Left renal pelvis (tissue), 4 donors: ENCODE measurements around the gene EHMT2. TPM values are rescaled to one million over a fixed set of nuclear protein-coding genes. Genes with fewer than 3 reads are reported as not detected.
"Not testable (repeated sequence)": the region's sequence is repeated elsewhere in the genome, so short reads cannot be mapped to it uniquely, and the experiment has no call there.

Experiments
- DNase-seq, 4 donors: peaks; one replicate each; pipeline ENCODE4 v3.0.0-alpha.2; 2013; ENCODE audit warnings: low read depth in 4 of 4, low spot score in 3 of 4
- polyA plus RNA-seq, 4 donors: library from polyadenylated mRNA; unstranded; fragments of 120-200 nt; gene quantifications; one replicate each; pipeline ENCODE4 v1.2.1, GENCODE V29; 2013; ENCODE audit not compliant: insufficient read length in 4 of 4

EHMT2 gene
- 10 to 100 TPM; 69.0 to 99.0 (median 77.6) TPM for polyA plus RNA-seq

GRCh38 chr6:31897612-31898382 is at the start of gene EHMT2:
EHMT2 (minus strand) TSS chr6:31897698; CDS start chr6:31897677, 21 bp downstream.
- no peak for DNase-seq

GRCh38 chr6:31947070-31947675 is 49.7 kb upstream of the EHMT2 start:
- DNase-seq: no peak

- no peak for DNase-seq
These were observed 48.9 kb upstream of the EHMT2 start for GRCh38 chr6:31946370-31946885.

GRCh38 chr6:31945507-31946369 is 48.2 kb upstream of the EHMT2 start, which contains the start of gene CFB:
CFB (plus strand) TSS chr6:31946095; CDS start chr6:31946222, 127 bp downstream.
- no peak for DNase-seq

GRCh38 chr6:31945154-31945506 is 47.6 kb upstream of the EHMT2 start:
- DNase-seq: no peak

- DNase-seq: no peak
These were observed 46.2 kb upstream of the EHMT2 start for GRCh38 chr6:31943742-31944141.

- no peak for DNase-seq
These were observed 42.8 kb upstream of the EHMT2 start for GRCh38 chr6:31940256-31940664.

GRCh38 chr6:31935823-31936222 is 38.3 kb upstream of the EHMT2 start:
- DNase-seq: no peak

GRCh38 chr6:31935021-31935420 is 37.5 kb upstream of the EHMT2 start:
- DNase-seq: no peak

GRCh38 chr6:31933537-31933936 is 36.0 kb upstream of the EHMT2 start:
- DNase-seq: no peak

GRCh38 chr6:31932137-31932536 is 34.6 kb upstream of the EHMT2 start:
- not testable (repeated sequence) for DNase-seq

- DNase-seq: no peak
These were observed 33.5 kb upstream of the EHMT2 start for GRCh38 chr6:31930962-31931361.

- DNase-seq: no peak
These were observed 31.1 kb upstream of the EHMT2 start for GRCh38 chr6:31928672-31928939.

GRCh38 chr6:31927863-31928671 is 30.6 kb upstream of the EHMT2 start:
- DNase-seq: no peak

- no peak for DNase-seq
These were observed 29.9 kb upstream of the EHMT2 start, which contains the start of gene C2 for GRCh38 chr6:31927242-31927862. C2 (plus strand) TSS chr6:31927717; CDS start chr6:31927753, 36 bp downstream.

- DNase-seq: no peak
These were observed 25.4 kb upstream of the EHMT2 start for GRCh38 chr6:31922942-31923341.

- no peak for DNase-seq
These were observed 23.3 kb upstream of the EHMT2 start for GRCh38 chr6:31920811-31921210.

- no peak for DNase-seq
These were observed 22.3 kb upstream of the EHMT2 start for GRCh38 chr6:31919624-31920303.

- no peak for DNase-seq
These were observed 20.7 kb upstream of the EHMT2 start for GRCh38 chr6:31918069-31918720.
